GM21528 (cell line): ENCODE data around the gene ARHGAP4.

Experiments
- ATAC-seq: cut with Tn5 transposase; IDR thresholded peaks from one replicate; pipeline ENCODE4 v1.9.1; 2021; ENCODE audit warnings: mild to moderate bottlenecking, moderate library complexity; ENCODE audit not compliant: unreplicated experiment, low FRiP score

The ARHGAP4 gene

GRCh38 chrX:153928846-153929245, 2.8 kb upstream of the ARHGAP4 start:
- no peak for ATAC-seq

GRCh38 chrX:153927922-153928760, 2.1 kb upstream of the ARHGAP4 start:
- ATAC-seq, result peak; percentile 61

GRCh38 chrX:153927672-153927921, 1.5 kb upstream of the ARHGAP4 start:
- ATAC-seq, result no peak

- ATAC-seq, result peak; percentile 38
Observed at GRCh38 chrX:153926858-153927671, 1.0 kb upstream of the ARHGAP4 start.

GRCh38 chrX:153926552-153926857, 441 bp upstream of the ARHGAP4 start:
- no peak for ATAC-seq

- ATAC-seq, result no peak
Observed at GRCh38 chrX:153925387-153925738, 701 bp downstream of the ARHGAP4 start.

- ATAC-seq, result no peak
Observed at GRCh38 chrX:153924149-153924861, 1.8 kb downstream of the ARHGAP4 start.

DNA sequence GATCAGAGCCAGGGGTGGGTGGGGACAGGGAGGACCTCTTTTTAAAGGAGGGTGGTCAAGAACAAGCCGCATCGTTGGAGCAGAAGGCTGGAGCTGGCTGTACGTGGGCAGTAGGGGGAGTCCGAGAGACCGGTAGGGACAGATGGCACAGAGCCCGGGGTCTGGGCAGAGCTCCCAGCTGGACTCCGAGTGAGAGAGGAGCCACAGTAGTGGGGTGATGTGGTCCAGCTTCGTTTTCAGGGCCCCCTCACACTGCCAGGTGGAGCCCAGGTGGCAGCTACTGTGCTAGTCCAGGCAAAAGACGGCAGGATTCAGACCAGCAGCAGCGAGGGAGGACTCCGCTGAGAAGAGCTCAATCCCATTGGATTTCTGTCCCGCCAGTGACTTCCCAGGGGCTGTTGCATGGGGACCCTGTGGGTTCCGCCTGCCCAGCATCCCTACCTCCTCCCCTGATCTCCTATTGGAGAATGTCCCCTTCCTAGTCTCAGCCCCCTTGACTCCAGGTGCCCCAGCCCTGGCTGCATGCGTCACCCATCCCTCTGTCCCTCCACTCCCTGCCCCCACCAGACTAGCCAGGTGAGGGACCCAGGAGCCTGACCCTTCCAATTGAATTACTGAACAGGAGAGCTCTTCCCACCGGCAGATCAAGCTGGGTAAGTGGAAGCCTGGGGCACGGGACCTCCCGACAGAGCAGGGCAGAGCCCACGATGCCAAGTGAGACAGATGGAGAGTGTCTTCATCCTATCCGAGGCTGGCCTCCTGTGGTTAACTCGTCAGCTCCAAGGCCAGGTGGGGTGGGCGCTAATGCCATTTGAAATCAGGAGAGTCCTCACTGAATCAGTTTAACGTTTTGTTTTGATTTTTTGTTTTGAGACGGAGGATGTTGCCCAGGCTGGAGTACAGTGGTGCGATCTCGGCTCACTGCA, 2.9 kb downstream of the ARHGAP4 start:
- ATAC-seq, result no peak

DNA sequence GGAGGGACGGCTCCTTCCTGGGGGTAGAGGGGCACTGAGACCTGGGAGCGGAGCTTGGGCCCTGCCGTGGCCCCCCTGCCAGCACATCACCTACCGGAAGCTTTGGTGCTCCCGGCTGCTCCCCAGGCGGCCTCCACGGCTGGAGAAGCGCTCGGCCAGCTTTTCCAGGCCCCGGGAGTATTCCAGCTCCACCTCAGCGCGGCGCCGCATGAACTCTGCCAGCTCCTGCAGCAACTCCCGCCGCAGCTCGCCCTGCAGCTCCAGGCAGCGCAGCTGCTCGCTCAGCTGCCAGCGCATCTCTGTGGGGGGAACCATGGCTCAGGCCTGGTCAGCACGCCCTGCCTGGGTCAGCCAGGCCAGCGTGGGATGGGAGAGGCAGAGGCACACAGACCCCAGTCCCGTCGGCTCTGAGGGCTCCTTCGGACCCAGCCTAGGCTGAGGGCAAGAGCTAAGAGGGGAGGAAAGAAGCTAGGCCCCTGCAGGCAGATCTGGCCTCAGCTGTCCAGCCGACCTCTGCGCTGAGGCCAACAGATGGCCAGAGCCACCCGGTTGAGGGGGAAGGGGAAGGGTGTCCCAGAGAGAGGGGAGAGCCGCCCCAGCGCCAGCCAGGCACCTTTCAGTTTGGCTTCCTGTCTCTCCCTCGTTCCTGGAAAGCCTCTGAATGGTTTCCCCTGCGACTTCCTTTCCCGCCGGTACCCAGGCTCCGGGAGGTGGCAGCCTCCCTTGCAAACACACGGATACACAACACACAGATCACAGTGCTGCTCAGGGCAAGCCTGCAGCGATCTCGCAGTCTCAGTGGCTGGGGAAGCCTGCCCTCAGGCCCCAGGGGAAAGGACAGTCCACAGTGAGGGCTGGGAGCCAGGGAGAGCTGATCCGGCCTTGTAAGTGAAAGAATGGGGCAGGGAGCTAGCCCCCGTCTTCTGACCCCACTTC, 4.3 kb downstream of the ARHGAP4 start:
- ATAC-seq, result no peak

GRCh38 chrX:153921070-153921469, 5.0 kb downstream of the ARHGAP4 start:
- ATAC-seq, result no peak

- ATAC-seq, result no peak
Observed at GRCh38 chrX:153920546-153920945, 5.5 kb downstream of the ARHGAP4 start.

GRCh38 chrX:153919281-153919680, 6.8 kb downstream of the ARHGAP4 start:
- ATAC-seq, result no peak

DNA sequence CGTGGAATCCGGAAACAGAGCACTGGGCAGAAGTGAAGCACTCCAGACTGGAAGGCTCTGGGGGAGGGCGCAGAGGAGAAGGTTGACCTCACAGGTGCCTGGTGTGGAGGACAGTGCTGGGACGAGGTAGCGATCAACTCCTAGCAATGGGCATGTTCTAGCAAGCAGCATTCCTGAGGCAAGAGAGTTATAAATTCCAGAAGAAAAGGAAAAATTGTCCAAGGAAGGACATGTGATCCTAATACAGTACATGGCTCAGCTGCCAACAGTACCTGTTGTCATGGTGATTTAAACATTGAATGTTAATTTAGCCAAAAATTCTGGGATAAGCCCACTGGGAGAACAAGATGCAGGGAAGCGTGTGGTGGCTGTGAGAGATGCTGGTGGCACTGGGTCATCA, 8.2 kb downstream of the ARHGAP4 start:
- no peak for ATAC-seq

DNA sequence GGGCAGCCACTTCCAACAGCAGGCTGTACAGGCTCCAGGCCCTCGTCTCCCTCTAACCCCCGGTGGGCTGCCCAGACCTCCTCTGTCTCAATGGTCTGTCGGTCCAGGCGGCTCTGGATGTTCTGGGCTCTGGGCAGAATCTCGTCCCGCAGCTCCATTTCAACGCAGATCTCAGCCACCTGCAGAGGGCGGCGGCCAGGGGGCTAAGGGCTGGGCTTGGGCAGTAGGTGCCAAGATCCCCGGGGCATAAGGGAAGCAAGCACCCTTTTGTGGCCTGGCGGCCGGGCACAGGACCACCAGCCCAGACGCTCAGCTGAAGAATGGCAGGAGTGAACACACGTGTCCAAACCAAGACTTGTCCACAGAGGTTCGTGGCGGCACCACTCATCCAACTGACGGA, 12.4 kb downstream of the ARHGAP4 start:
- ATAC-seq, result no peak

- no peak for ATAC-seq
Observed at GRCh38 chrX:153913211-153913610, 12.9 kb downstream of the ARHGAP4 start.

- no peak for ATAC-seq
Observed at GRCh38 chrX:153911798-153912197, 14.3 kb downstream of the ARHGAP4 start.

- no peak for ATAC-seq
Observed at GRCh38 chrX:153910446-153910845, 15.6 kb downstream of the ARHGAP4 start.

- ATAC-seq, result no peak
Observed at GRCh38 chrX:153909980-153910360, 16.1 kb downstream of the ARHGAP4 start.
